Measurements from ENCODE around the gene SFMBT1.

Gene SFMBT1

DNA sequence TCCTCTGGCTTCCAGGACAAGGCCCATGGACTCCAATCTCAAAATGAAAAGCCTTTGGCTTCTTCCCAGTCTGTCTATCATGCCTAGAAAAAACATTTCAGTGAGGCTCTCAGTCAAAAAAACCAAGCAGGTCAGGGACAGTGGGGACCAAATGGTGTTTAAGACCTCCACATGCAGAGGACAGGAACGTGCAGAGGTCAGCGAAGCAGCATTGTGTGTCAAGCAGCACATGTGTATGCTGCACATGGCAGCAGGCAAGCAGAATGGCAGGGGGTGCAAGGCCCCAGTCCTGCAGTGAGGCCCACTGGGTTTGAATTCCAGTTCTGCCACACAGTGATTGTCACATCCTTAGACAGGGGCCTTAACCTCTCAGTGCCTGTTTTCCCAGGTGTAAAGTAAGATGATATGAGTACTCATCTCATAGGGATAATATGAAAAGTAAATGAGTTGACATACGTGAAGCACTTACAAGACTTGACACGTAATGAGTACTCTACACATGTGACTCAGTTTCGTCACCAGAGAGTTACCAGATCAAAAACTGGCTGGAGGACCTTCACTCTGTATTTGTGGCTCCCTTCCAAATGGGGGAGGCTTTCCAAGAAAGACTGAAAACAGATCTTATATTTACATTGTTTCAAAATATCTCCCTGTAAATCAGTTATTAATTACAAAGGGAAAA, 159.7 kb downstream of the SFMBT1 start:
- DNase-seq (ENCODE audit: low read depth in 2 of 2), result no peak

DNA sequence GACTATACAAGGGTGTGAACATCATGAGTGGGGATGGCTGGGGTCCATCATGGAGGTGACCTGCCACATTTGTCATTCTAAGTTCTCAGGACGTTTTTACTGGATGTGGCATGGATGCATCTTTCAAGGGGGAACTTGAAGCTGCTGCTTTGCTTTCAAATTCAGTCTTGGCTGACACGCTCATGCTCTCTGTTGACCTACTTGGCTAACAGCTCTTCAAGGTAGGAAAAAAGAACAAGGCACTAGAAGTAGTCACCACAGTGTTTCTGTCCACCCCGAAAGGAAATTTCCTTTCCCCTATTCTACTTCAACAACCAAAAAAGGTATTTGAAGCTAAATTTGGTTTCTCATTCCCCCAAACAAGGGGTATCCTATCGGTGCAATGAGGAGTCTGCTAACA, 163.5 kb downstream of the SFMBT1 start:
- no peak for DNase-seq (ENCODE audit: low read depth in 2 of 2)

DNA sequence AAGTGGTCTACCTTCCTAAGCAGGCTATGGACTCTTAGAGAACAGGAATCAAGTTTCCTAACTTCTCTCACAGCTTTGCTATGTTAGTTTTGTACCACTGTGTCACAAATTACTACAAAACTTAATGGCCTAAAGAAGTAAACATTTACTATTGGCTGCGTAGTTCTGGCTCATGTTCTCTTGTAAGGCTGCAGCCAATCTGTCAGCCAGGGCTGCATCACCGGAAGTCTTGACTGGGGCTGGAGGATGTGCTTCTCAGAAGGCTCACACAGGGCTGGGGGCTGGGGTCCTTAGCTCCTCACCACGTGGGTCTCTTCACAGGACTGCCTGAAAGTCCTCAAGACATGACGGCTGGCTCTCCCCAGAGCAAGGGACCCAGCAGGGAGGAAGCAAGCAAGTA, 164.0 kb downstream of the SFMBT1 start:
- no peak for DNase-seq (ENCODE audit: low read depth in 2 of 2)

DNA sequence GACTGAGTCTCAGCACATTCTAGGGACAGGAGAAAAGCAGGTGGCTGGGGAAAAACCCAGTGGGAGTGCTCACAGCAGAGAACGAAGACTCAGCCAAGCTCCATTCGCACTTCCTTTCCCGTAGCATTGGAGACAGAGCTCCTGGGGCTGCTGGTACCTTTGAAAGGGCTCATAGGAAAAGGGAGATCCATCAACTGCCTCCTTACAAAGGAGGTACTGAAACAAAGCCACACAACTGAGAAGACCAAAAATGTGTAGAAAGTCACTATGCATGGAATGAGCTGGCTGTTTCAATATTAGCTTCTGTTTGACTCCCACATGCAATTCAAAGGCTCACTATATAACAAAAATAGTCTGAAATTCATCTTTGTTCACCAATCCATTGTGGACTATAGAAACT, 165.4 kb downstream of the SFMBT1 start:
- DNase-seq (ENCODE audit: low read depth in 2 of 2), result no peak

DNA sequence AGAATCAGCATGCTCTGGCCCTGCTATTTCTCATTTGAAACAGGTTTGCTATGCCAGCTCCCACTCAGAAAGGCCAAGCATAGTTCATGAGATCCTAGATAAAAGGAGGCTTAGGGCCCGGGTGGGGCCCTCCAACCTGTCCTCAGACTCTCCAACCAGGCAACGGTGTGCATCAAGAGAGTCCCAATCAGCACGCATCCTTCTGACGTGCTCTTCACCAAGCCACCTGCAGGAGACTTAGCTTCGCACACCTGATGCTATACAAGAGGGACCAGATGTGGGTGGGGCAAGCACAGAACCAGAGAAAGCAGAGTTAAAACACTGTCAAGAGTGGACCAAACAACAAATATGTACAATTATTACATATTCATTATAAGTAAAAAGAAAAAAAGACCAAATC, 165.8 kb downstream of the SFMBT1 start:
- DNase-seq (ENCODE audit: low read depth in 2 of 2), result no peak

DNA sequence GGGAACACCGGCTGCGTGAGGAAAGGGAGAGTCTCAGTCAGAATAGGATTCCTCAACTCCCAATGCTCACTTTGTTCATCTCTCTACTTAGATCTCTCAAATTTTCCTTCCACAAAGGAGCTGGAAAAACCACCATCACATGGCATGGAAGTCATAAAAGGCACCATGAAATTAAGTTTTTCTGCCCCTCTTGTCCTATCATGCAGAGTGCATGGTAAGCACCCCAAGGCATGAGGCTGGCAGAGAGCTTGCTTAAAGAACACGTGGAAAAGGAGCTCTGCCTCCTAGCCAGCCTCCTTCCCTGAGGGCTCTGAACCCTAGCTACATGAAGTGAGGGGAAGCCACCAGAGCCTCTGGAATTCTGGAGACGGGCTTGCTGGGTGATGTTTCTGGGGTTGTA, 166.3 kb downstream of the SFMBT1 start:
- no peak for DNase-seq (ENCODE audit: low read depth in 2 of 2)

DNA sequence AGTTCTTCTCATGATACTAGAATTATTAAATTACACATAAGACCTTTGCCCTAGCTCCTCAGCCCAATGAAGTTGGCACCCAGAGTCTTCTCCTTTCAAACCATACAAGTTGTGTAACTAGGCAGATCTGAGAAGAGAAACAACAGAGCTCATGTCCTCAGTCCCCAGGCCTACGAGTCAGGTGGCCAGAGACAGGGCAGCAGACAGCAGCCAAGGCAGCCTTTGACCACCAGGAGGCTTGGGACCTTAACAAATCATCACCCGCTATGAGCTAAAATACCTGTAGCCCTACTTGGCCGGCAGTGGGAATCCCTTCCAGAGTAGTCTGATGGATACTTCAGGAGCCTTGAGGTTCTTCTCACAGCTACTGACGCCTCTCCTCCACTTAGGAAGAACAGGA, 166.8 kb downstream of the SFMBT1 start:
- no peak for DNase-seq (ENCODE audit: low read depth in 2 of 2)

DNA sequence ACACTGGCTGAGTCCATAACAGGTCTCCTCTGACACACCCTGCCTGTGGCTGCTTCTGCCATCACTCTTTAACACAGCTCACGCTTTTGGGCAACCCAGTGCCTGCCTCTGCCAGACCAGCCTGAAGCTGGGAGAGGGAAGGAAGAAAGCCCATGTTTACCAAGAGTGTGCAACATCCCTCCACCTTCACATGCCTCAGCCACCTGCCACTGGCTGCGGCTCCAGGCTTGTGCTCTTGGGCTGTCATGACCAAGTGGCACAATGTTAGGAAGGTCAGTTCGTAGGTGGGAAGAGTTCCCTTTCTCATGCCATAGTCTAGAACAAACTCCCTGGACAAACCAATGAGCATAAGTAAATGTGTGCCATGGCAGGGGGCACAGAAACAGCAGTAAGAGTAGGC, 168.8 kb downstream of the SFMBT1 start:
- no peak for DNase-seq (ENCODE audit: low read depth in 2 of 2)

DNA sequence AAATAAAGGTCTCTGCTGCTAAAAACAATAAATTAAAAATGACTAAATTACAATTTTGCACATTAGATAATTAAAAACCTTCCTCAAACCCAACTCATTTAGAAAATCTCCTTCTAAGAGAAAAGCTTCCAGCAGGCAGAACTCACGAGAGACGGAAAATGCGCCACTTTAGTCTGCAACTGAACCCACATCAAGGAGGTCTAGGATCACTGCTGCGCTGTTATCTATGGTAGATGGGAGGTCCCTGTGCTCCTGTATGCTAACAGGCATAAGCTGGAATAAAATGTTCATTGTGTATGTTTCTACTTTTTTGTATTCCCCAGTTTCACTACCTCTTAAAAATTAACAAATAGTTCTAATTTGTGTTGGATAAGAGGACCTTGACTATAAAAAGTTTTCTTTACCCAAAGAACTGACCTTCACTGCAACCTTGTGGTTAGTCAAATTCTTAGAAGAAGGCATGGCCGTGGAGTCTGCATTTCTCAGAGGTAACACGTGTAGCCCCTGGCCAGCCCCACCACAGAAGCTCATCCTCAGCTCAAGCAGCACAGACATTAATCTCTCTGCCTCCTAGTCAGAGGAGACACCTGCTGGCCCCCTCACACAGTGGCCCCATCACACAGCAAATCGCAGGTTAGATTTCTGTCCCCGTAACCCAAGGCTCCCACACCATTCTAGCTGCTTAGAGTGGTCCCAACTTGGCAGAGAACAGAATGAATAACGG, 170.8 kb downstream of the SFMBT1 start:
- DNase-seq (ENCODE audit: low read depth in 2 of 2), result no peak

DNA sequence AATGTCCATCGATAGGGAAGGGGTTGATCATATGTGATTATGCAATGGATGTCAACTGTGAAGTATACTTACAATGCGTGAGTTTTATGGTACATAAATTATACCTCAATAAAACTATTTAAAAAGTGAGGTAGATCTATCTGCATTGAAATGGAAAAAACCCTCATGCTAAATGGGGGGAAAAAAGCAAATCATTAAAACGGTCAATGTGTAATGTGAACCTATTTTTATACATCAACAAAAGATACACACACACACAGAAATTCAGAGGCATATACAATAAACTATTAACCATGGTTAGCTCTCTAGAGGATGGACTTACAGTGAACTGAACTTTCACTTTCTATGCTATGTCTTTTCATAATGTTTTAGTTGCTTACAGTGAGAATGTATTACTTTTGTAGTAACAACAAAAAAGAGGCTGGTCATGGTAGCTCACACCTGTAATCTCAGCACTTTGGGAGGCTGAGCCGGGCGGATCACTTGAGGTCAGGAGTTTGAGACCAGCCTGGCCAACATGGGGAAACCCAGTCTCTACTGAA, 171.6 kb downstream of the SFMBT1 start:
- DNase-seq (ENCODE audit: low read depth in 2 of 2), result no peak

DNA sequence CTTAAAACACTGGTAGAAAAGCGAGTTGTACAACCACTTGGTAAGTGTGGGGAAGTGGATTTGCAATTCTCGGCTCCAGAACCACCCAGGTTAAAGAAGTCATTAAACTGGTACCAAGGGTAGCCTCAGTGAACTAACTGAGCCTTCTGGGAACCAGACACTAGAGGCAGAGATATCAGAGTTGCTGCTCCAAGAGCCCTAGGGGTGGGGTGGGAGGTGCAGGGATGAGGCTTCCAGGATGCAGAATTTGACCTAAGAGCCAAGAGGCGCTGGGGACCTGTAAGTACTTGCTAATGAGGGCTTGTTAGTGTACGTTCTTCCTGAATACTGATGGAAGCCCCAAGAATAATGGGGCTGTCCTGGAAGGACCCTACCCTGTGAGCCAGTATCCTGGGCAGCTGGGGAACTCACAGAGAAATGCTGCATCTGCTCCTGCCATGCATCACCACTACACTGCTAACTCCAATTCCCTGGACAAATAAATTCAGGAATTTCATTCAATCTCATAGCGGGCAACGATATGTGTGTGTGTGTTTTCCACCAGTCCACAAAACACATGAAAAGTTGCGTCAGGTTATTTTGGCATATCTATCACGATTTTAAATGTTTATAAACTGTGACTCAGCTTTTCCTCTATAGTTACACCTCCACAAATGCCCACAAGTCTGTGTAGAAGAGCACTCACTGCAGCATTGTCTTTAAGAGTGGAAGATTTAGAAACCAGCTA, 172.3 kb downstream of the SFMBT1 start:
- DNase-seq (ENCODE audit: low read depth in 2 of 2), result no peak

DNA sequence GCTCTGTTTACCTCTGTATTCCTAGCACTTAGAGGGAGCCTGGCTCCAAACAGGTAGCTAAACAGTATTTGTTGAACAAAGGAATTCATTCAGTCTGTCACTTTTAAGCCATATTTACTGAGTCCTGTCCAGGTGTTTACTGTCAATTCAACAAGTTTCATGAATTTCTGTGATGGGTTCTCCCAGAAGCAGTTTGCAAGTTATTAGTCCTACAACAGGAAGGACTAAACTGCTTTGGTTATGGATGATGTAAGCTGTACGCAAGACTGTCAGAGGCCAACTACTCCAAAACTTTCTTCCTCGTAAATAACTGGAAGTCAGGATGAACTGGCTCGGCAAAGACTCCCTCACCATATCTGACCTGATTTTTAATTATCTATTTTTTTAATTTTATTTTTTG, 173.6 kb downstream of the SFMBT1 start:
- DNase-seq (ENCODE audit: low read depth in 2 of 2), result no peak

DNA sequence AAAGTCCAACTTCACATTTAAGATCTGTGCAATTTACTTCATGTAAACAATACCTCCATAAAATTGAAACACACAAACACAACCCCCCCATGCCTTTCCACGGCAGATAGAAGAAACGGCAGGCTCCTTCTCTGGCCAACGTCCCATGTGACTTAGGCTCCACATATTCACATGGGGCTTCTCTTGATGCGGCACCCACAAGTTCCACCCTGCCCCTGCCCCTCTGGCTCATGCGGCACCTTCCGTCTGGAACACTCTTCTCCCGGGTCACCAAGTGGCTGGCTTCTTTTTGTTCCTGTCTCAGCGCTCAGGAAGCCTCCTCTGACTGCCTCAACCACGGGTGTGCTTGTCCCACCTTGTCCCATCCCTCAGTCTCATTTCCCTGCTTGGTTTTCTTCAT, 174.1 kb downstream of the SFMBT1 start:
- no peak for DNase-seq (ENCODE audit: low read depth in 2 of 2)

DNA sequence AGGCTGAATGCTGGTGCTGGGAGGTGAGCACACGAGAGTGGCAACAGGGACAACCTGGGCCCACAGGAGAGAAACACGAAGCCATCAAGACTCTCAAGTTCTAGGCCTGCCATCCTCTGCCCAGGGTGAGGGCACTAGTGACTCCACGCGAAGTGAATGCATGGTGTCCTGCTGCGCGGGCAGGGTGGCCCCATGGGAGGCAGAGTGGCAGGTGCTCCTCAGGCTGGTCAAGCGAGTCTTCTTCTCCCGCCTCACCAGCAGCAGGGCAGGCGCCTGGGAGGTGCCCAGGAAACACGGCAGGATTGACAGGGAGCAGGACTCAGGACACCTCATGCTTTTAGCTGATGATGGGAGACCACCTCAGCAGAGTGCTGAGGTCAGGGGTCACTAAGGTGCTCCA, 175.4 kb downstream of the SFMBT1 start:
- no peak for DNase-seq (ENCODE audit: low read depth in 2 of 2)

DNA sequence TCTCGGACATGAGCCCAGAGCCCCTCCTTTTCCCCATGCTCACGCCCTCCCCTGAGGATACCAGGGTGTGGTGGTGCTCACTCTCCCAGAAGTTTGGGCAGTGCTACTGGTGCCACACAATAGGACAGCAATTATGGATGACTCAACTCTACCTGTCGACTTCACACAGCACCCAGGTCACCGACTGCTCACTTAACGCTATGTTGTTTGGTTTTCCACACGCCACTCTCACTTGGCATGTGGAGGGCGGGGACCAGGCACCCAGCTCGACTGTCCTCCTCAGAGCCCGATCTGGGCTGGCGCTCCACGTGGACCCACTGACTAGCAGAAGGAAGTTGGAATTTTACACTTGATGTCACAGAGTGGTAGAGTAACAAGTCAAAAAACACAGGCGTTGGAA, 179.4 kb downstream of the SFMBT1 start:
- DNase-seq (ENCODE audit: low read depth in 2 of 2), result no peak

DNA sequence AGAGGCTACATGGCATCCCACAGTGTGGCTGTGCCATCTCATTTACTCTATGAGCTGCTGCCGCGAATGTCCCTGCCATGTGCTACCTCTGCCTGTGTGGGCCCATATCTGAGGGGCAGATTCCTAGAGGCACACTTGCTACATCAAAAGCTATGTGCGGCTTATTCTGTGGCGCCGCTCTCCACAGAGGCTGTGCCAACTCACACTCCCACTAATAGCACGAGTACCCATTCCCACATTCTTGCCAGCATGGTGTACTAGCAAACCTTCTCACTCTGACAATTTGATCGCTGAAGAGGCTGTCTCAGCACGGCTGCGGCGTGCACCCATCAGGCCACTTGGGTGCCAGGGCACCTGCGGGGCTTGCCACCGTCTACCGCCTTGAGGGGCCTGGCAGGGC, 179.9 kb downstream of the SFMBT1 start:
- no peak for DNase-seq (ENCODE audit: low read depth in 2 of 2)

DNA sequence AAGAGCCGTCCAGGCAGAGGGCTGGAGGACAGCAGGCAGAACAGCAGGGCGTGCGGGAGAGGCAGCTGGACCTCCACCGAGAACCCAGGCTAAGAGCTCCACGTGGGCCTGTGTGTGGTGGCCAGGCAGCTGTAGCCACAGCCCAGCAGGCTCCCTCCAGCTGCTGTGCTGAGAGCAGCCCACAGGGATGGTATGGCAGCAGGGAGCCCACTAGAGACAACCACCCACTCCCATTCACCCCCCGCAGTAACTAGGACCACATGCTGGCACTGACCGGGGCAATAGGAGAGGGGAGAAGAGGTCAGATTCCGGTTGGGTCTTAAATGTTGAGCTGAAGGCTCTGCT, 185.5 kb downstream of the SFMBT1 start:
- no peak for DNase-seq (ENCODE audit: low read depth in 2 of 2)

DNA sequence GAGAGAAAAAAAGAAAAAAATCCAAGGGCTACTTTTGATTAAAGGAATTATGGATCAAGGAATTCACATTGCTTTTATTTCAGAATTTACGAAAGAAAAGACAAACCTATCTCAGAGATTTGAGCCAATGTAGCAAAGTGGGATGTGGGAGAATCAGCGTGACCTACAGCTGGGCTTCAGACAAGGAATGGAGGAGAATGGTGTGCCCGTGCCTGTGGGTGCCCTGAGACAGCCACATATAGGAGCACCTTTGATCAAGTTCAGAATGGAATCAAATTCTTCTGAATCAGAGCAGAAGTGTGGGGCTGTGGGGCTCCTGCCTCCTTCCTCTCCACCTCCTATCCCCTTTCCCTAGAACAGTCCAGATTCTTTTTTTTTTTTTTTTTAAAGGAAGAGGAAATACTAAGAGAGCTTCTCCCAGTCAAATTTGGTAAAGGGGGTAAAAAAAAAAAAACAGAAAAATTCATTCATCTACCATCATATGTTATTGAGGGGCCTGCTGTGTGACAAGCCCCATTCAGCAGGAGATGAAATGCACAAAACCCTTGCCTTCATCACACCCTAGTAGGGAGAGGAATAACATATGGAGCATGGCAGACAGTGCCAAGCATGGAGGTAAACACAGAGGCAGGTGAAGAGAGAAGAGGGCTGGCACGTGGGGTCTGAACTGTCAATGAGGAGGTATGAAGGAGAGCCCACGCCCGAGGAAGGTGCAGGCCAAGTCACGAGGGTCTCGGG, 186.0 kb downstream of the SFMBT1 start:
- no peak for DNase-seq (ENCODE audit: low read depth in 2 of 2)

DNA sequence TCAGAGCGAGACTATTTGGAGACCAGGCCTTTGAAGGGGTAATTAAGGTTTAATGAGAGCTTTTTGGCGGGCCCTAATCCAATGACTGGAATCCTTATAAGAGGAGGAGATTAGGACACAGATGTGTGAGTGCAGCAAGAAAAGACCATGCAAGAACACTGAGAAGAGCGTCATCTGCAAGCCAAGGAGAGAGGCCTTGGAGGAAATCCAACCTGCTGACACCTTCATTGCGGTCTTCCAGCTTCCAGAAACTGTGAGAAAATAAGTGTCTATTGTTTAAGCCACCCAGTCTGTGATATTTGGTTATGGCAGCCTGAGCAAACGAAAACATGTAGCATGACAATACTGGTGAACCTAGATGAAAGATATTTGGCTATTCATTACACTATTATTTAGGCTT, 188.0 kb downstream of the SFMBT1 start:
- DNase-seq (ENCODE audit: low read depth in 2 of 2), result no peak

DNA sequence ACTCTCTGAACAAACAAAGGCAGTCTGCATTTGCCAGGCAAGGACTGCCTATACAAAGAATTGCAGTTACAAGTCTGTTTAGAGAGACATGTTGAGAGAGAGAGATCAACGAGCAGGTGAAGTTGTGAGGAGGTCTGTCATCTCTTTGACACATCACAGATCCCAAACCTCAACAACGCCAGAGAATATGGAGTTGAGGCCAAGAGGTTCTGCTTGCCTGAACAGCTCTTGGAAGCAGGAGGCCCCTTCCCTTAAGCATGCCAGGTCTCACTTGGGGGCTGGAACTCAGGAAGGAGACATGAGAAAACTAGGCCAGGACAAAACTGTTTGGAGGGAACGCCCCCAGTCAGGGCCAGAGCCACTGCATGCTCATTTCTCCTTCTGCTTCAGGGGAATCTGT, 188.7 kb downstream of the SFMBT1 start:
- DNase-seq (ENCODE audit: low read depth in 2 of 2), result no peak

DNA sequence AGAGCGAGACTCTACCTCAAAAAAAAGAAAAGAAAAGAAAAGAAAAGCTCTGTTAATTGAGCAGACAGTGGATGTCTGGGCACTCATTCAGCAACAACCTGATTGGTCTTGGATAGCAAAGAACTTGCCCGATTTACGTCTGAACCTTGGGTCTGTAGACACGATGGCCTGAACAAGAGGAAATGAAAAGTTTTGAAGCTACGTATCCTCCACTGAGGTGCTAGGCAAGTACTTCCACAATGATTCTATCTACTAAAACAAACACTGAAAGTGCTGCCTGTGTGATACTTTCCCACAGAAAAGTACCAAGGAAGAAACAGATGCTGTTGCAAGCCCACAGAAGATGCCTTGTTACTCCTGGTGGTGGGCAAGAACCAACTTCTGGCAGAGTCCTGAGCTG, 189.2 kb downstream of the SFMBT1 start:
- no peak for DNase-seq (ENCODE audit: low read depth in 2 of 2)

DNA sequence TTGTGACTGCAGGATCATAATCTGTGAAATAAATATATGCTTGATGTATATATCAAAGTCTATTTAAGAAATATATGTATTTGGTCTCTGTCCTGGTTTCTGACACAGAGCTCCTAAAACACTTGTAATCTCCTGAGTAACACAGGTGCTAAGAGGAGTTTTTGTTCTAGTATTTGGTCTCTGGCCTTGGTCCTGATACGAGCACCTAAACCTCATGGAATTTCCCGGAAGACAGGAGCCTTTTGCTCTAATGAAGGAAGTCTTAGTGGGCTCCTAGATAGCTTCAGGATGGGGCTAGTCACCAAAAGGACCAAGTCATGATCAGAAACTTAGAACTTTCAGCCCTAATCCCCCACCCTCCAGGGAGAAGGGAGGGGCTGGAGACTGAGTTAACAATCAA, 191.9 kb downstream of the SFMBT1 start:
- no peak for DNase-seq (ENCODE audit: low read depth in 2 of 2)
